ENCODE data around the gene MYEF2. TPM values are rescaled to one million over a fixed set of nuclear protein-coding genes. Genes with fewer than 3 reads are reported as not detected.
A peak's percentile ranks its signal among the peaks of the same experiment; 100 is the strongest.

MYEF2 gene
- 109 to 112 TPM (median 111 TPM) in 3 replicates for total RNA-seq (2021)
- Bru-seq, nascent RNA, result percentile 97 among the genes with signal in this experiment
- long read RNA-seq, experiment 1, full-length matches to known transcripts, result 17 of 182 reads
- long read RNA-seq, experiment 1, partial matches to known transcripts, result 34 of 182 reads
- long read RNA-seq, experiment 1, other reads (novel, unspliced or antisense), result 131 of 182 reads
- long read RNA-seq, experiment 2, full-length matches to known transcripts, result 5 of 82 reads
- long read RNA-seq, experiment 2, partial matches to known transcripts, result 10 of 82 reads
- long read RNA-seq, experiment 2, other reads (novel, unspliced or antisense), result 67 of 82 reads
- long read RNA-seq, experiment 3, full-length matches to known transcripts, result 4 of 8 reads
- long read RNA-seq, experiment 3, partial matches to known transcripts, result 2 of 8 reads
- long read RNA-seq, experiment 3, other reads (novel, unspliced or antisense), result 2 of 8 reads

GRCh38 chr15:48177766-48178647 lies at the start of gene MYEF2:
Gene MYEF2 (minus strand): TSS chr15:48178295. CDS start chr15:48178237, 58 bp downstream.
- ATAC-seq (peak; percentile 94), DNase-seq (ENCODE audit: low spot score) (peak; percentile 90)
- H3K36me3 Mint-ChIP-seq, result no peaks in the 10 kb centered on the region
- peak within 1 kb of the TSS; percentile 97 for H3K27ac Mint-ChIP-seq
- no peaks in the 10 kb centered on the region for H3K27me3 Mint-ChIP-seq (ENCODE audit: low read depth)
- ChIA-PET CTCF (interaction anchor here (0.6 to 1.4 kb wide), 8 partner anchors 10 to 1555 kb away, joined by 3 to 5 read pairs (median 3); no protein-coding TSS in a partner anchor), POLR2A (interaction anchor here (0.5 to 0.8 kb wide), 2 partner anchors 13 to 32 kb away, joined by 4 read pairs; no protein-coding TSS in a partner anchor)
- H3K4me3 Mint-ChIP-seq, result peak within 1 kb of the TSS; percentile 92
- H3K4me1 Mint-ChIP-seq, result peaks cover 62% of the 10 kb centered on the region
- H3K9me3 Mint-ChIP-seq, result no peaks in the 10 kb centered on the region
- TF ChIP-seq TCF7 (CRISPR knock-in tag; IDR thresholded peaks at IDR 0.05; ENCODE audit: low read depth), result no peak
- no peak for TF ChIP-seq MXD4 (CRISPR knock-in tag; IDR thresholded peaks at IDR 0.05; ENCODE audit: borderline replicate concordance)
- TF ChIP-seq NR1H2 (CRISPR knock-in tag; IDR thresholded peaks at IDR 0.05), result no peak
- TF ChIP-seq ATF6 (CRISPR knock-in tag; IDR thresholded peaks at IDR 0.05), result no peak
- no peak for TF ChIP-seq GRHL2 (CRISPR knock-in tag; IDR thresholded peaks at IDR 0.05; ENCODE audit: insufficient replicate concordance, severe bottlenecking)
- no peak for TF ChIP-seq NFATC4 (CRISPR knock-in tag; IDR thresholded peaks at IDR 0.05)
- no peak for TF ChIP-seq ZNF396 (CRISPR knock-in tag; IDR thresholded peaks at IDR 0.05; ENCODE audit: borderline replicate concordance)
- 0 out of 2 replicates have a peak, but pooled peaks have one; percentile 21 for TF ChIP-seq FOXK1 (CRISPR knock-in tag; IDR thresholded peaks at IDR 0.05)
- TF ChIP-seq TEAD4 (CRISPR knock-in tag; IDR thresholded peaks at IDR 0.05), result no peak
- no peak for TF ChIP-seq CTCF (IDR thresholded peaks at IDR 0.05)
- TF ChIP-seq PRRX2 (CRISPR knock-in tag; IDR thresholded peaks at IDR 0.05), result no peak
- TF ChIP-seq EMX1 (CRISPR knock-in tag; IDR thresholded peaks at IDR 0.05), result no peak
- TF ChIP-seq FOXP4 (CRISPR knock-in tag; IDR thresholded peaks at IDR 0.05), result peak; percentile 81
- TF ChIP-seq OVOL2 (CRISPR knock-in tag; IDR thresholded peaks at IDR 0.05; ENCODE audit: borderline replicate concordance), result no peak
- TF ChIP-seq ZSCAN18 (CRISPR knock-in tag; IDR thresholded peaks at IDR 0.05), result no peak
- TF ChIP-seq NR3C1 (CRISPR knock-in tag; conservative IDR thresholded peaks at IDR 0.05; ENCODE audit: low read depth), result no peak
- TF ChIP-seq E2F5 (CRISPR knock-in tag; IDR thresholded peaks at IDR 0.05), result 0 out of 2 replicates have a peak, but pooled peaks have one; percentile 62
- no peak for TF ChIP-seq ZNF138 (CRISPR knock-in tag; conservative IDR thresholded peaks at IDR 0.05)
- no peak for TF ChIP-seq NR2C2 (CRISPR knock-in tag; IDR thresholded peaks at IDR 0.05)
- no peak for TF ChIP-seq IRF2 (CRISPR knock-in tag; IDR thresholded peaks at IDR 0.05; ENCODE audit: borderline replicate concordance, low read depth)
- TF ChIP-seq SMAD4 (CRISPR knock-in tag; IDR thresholded peaks at IDR 0.05), result no peak
- 0 out of 2 replicates have a peak, but pooled peaks have one; percentile 55 for TF ChIP-seq TP53 (CRISPR knock-in tag; IDR thresholded peaks at IDR 0.05)
- no peak for TF ChIP-seq HMGA2 (CRISPR knock-in tag; IDR thresholded peaks at IDR 0.05)
- TF ChIP-seq STAT6 (CRISPR knock-in tag; conservative IDR thresholded peaks at IDR 0.05; ENCODE audit: low read depth), result no peak

All from WTC11 (cell line).